ENCODE measurements around the gene FAM83C. TPM values are rescaled to one million over a fixed set of nuclear protein-coding genes. Genes with fewer than 3 reads are reported as not detected.

The FAM83C gene
- total and polyA plus RNA-seq, 9 of the 15 experiments (the other 6 are each of a cell fraction or from before 2014, with no cell fraction given) = not detected

DNA sequence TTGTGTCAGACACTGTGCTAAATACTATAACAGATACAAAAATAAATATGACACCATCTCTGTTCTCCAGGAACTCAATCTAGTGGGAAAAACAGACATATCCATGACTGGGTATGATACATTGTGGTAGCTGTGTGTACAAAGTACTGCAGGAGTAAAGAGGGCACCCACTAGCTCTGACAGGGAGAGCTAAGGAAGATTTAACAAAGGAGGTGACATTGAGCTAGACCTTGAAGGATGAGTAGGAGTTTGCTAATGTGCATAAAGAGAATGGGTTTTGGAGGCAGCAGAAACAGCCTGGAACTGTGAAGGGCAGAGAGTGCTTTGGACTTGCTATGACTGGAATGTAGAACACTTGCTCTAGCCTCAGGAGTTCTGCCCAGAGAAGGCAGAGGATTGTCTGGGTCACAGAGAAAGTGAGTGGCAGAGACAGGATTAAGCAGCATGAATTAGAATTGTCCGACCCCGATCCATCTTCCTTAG, 51.4 kb downstream of the FAM83C start:
- no peaks in the 10 kb centered on the region; a peak in 1 of 5 replicates for H3K4me1 ChIP-seq (replicated peaks in 1 of 2; ENCODE audit: control insufficient read depth in 2 of 2, insufficient read depth in 2 of 2, low read length in 2 of 2)
- no peak overlapping the region for H3K4me2 ChIP-seq (ENCODE audit: insufficient read depth, low read length)
- FAIRE-seq (no peak), ATAC-seq (no peak), DNase-seq (ENCODE audit: extremely low read depth in 1 of 4, low spot score in 3 of 4) (no peak)
- H3K4me3 ChIP-seq = no peak overlapping the region
- H3K79me2 ChIP-seq (ENCODE audit: control insufficient read depth, insufficient read depth, low read length) = no peaks in the 10 kb centered on the region
- CTCF ChIA-PET (ENCODE audit: low intra/inter-chr PET ratio) = no interaction called here
- no TSS peak for BruUV-seq (replicated peaks)
- H2AFZ ChIP-seq (ENCODE audit: low read depth, low read length) = no peak overlapping the region
- H3K9ac ChIP-seq (ENCODE audit: insufficient read depth in 1 of 2, low read depth in 2 of 2, low read length in 2 of 2) = no peak overlapping the region
- H4K20me1 ChIP-seq (replicated peaks; ENCODE audit: control insufficient read depth, insufficient read depth, low read length) = peaks cover 5% of the 10 kb centered on the region; the same call in 1 of the 2 replicates
- H3K9me1 ChIP-seq (ENCODE audit: control insufficient read depth, insufficient read depth, low read length) = no peaks in the 10 kb centered on the region
- in situ Hi-C loops (cut with MboI) = loop anchor here (10.0 kb wide), 1 partner anchor 386 kb away; no protein-coding TSS in a partner anchor
- H3K27me3 ChIP-seq (ENCODE audit: control insufficient read depth in 2 of 2, insufficient read depth in 2 of 2, low read length in 2 of 2) = peaks cover 17 to 62% of the 10 kb centered on the region in 2 experiments
- 0% methylated on average over 2 of the region's 2 CpGs for WGBS (ENCODE audit: insufficient coverage, low coverage, missing lambda C conversion rate)
- no peaks in the 10 kb centered on the region for H3K9me3 ChIP-seq (replicated peaks; ENCODE audit: control insufficient read depth, insufficient read depth, low read depth, low read length)
- H3K36me3 ChIP-seq (ENCODE audit: control insufficient read depth, insufficient read depth, low read length) = no peaks in the 10 kb centered on the region
- POLR2A ChIA-PET = interaction anchor here (1.5 kb wide), 1 partner anchor 9 kb away, joined by 4 read pairs; no protein-coding TSS in a partner anchor
- intact Hi-C loops (cut with micrococcal nuclease) = no loop called here
- TF ChIP-seq NR2C1 (IDR thresholded peaks at IDR 0.05) = no peak
- no peak for TF ChIP-seq NR2C1 (tag; IDR thresholded peaks at IDR 0.05)
- TF ChIP-seq ZNF668 (CRISPR knock-in tag; IDR thresholded peaks at IDR 0.05) = no peak
- TF ChIP-seq TCF7L2 (IDR thresholded peaks at IDR 0.05; ENCODE audit: low read depth, low read length) = no peak
- TF ChIP-seq HDGF (IDR thresholded peaks at IDR 0.05) = no peak
- TF ChIP-seq, protein P1, sequence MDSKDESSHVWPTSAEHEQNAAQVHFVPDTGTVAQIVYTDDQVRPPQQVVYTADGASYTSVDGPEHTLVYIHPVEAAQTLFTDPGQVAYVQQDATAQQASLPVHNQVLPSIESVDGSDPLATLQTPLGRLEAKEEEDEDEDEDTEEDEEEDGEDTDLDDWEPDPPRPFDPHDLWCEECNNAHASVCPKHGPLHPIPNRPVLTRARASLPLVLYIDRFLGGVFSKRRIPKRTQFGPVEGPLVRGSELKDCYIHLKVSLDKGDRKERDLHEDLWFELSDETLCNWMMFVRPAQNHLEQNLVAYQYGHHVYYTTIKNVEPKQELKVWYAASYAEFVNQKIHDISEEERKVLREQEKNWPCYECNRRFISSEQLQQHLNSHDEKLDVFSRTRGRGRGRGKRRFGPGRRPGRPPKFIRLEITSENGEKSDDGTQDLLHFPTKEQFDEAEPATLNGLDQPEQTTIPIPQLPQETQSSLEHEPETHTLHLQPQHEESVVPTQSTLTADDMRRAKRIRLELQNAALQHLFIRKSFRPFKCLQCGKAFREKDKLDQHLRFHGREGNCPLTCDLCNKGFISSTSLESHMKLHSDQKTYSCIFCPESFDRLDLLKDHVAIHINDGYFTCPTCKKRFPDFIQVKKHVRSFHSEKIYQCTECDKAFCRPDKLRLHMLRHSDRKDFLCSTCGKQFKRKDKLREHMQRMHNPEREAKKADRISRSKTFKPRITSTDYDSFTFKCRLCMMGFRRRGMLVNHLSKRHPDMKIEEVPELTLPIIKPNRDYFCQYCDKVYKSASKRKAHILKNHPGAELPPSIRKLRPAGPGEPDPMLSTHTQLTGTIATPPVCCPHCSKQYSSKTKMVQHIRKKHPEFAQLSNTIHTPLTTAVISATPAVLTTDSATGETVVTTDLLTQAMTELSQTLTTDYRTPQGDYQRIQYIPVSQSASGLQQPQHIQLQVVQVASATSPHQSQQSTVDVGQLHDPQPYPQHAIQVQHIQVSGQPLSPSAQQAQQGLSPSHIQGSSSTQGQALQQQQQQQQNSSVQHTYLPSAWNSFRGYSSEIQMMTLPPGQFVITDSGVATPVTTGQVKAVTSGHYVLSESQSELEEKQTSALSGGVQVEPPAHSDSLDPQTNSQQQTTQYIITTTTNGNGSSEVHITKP (IDR thresholded peaks at IDR 0.05; ENCODE audit: partially characterized antibody) = no peak
- no peak for TF ChIP-seq KHSRP (IDR thresholded peaks at IDR 0.05)
- TF ChIP-seq L3MBTL2 (IDR thresholded peaks at IDR 0.05) = no peak
- no peak for TF ChIP-seq FOXM1 (IDR thresholded peaks at IDR 0.05; ENCODE audit: low read depth)
- TF ChIP-seq FOXM1 (CRISPR knock-in tag; IDR thresholded peaks at IDR 0.05; ENCODE audit: low read depth) = no peak
- no peak for TF ChIP-seq NCOA6 (IDR thresholded peaks at IDR 0.05)
- no peak for TF ChIP-seq GATAD2B (IDR thresholded peaks at IDR 0.05; ENCODE audit: borderline replicate concordance)
- no peak for TF ChIP-seq ZKSCAN1 (IDR thresholded peaks at IDR 0.05; ENCODE audit: low read depth, low read length)
- TF ChIP-seq, protein P2, sequence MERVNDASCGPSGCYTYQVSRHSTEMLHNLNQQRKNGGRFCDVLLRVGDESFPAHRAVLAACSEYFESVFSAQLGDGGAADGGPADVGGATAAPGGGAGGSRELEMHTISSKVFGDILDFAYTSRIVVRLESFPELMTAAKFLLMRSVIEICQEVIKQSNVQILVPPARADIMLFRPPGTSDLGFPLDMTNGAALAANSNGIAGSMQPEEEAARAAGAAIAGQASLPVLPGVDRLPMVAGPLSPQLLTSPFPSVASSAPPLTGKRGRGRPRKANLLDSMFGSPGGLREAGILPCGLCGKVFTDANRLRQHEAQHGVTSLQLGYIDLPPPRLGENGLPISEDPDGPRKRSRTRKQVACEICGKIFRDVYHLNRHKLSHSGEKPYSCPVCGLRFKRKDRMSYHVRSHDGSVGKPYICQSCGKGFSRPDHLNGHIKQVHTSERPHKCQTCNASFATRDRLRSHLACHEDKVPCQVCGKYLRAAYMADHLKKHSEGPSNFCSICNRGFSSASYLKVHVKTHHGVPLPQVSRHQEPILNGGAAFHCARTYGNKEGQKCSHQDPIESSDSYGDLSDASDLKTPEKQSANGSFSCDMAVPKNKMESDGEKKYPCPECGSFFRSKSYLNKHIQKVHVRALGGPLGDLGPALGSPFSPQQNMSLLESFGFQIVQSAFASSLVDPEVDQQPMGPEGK (CRISPR knock-in tag; IDR thresholded peaks at IDR 0.05; ENCODE audit: borderline replicate concordance) = no peak
- TF ChIP-seq PPARD (CRISPR knock-in tag; IDR thresholded peaks at IDR 0.05) = no peak
- no peak for TF ChIP-seq SMARCE1 (IDR thresholded peaks at IDR 0.05)
- no peak for TF ChIP-seq POLR2AphosphoS2 (IDR thresholded peaks at IDR 0.05; ENCODE audit: low read length)
- H3K27ac ChIP-seq (ENCODE audit: extremely low read depth, low read depth, low read length) = no peak overlapping the region
